NCI-H2081 treated with DMSO at 0.1 percent for 48 hours (cell line): ENCODE data around the gene EPAS1.

Source experiments
- DNase-seq: peaks from one replicate; lab custom pipeline; 2025; lab: John Stamatoyannopoulos, UW

Gene EPAS1

DNA sequence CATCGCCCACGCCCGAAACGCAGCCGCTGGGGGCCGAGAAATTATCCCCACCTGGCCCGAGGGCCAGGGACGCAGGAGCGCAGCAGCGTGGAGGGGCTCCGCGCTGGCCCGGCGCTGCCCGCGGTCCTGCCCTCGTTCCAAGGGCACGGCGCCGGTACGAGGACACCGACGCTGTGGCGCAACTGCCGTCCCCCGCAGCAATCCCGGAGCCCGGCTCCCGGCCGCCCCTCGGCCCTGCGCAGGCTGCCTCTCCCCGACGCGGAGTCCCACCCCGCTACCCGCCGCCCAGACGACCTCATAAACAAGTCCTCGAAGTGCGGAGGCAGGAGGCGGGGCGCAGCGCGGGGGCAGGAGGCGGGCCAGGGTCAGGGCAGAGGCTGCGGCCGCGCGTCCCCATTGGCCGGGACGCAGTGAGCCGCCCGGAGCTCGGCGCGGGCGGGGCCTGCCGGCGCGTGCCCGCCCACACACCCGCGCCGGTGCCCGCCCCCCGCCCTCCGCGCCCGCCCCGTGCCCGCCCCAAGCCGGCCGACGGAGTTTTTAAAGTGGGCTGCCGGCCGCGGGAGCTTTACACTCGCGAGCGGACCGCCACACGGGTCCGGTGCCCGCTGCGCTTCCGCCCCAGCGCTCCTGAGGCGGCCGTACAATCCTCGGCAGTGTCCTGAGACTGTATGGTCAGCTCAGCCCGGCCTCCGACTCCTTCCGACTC lies at the start of gene EPAS1:
TSS of gene EPAS1 (plus strand) at position 568 of the 706 bp plus-strand sequence. CDS start 505 bp downstream, outside the sequence.
- DNase-seq: no peak

DNA sequence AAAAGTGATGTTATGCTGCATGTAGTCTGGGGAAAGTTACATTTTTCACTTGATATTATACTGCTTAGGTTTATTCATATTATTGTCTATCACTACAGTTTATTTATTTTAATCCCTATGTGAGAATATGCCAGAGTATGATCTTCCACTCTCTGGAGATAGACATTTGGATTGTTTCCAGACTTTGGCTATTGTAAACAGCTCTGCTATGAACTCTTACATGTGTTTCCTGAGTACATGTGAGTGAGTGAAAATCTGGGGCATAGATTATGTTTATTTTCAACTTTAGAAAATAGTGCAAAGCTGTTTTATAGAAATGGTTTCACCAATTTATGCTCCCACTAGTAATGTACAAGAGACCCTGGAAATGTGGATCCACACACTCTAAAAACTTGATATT lies 49.0 kb upstream of the EPAS1 start:
- no peak for DNase-seq

DNA sequence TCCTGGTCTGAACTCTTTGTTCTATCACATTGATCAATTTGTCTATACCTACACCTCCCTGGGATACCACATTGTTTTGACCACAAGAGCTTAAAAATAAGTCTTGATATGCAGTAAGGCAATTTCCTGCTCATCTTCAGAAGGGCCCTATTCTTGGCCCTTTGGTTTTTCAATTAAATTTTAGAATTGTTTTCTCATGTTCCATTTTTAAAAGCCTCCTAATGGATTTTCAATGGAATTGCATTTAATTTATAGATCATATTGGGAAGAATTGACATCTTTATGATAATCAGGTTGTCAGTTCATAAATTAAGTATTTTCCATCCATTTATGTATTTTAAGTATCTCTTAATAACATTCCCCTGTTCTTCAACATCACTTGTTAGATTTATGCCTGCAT lies 47.6 kb upstream of the EPAS1 start:
- no peak for DNase-seq

DNA sequence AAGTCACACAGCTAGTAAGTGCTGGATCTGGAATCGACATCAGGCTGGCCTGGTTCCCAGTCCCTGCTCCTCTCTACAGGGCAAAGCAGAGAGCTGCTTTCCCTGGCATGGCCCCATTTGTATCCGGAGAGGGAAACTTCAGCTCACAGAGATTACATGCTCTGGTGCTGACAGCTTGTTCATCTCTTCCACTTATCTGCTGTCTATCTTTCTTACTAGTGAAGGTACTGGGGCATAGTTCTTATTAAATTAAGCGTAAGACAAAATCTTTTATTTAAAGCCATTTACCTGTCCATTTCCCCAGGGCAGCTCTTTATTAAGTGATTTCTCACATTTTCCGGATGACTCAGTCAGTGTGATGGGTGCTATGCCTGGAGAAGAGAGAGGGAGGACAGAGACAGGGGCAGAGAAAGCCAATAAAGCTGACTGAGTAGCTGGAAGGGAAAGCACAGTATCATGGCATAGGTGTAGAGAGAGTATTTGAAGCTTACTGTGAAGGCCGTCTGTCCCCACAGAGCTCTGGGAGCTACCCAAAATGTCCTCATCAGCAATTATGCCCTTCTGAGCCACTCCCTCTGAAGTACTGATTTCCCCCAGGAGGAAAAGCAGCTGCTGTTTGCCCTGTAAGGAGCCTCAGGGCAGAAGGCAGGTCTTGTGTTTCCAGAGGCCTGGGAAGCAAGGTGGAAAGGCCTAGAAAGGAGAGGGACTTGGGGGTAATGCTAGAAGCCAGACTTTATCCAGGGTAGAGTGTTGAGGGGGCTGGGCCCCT lies 44.1 kb upstream of the EPAS1 start:
- no peak for DNase-seq

DNA sequence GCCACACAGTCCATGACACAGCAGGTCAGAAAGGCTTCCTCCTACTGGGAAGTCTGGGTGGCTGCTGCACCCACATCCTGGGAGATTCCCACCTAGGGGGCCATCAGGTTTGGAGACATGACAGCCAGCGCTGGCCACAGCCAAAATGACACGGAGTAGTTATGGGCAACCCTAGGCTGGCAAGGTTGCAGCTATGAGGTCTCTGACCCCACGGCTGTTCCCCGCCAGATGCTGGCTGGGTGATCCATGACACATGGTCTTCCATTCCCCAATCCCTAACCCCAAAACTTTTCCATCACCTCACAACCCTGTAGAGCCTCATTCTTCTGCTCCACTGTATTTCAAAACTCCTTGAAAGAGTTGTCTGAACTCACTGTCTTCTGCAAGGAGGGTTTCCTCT lies 42.7 kb upstream of the EPAS1 start:
- DNase-seq: no peak

DNA sequence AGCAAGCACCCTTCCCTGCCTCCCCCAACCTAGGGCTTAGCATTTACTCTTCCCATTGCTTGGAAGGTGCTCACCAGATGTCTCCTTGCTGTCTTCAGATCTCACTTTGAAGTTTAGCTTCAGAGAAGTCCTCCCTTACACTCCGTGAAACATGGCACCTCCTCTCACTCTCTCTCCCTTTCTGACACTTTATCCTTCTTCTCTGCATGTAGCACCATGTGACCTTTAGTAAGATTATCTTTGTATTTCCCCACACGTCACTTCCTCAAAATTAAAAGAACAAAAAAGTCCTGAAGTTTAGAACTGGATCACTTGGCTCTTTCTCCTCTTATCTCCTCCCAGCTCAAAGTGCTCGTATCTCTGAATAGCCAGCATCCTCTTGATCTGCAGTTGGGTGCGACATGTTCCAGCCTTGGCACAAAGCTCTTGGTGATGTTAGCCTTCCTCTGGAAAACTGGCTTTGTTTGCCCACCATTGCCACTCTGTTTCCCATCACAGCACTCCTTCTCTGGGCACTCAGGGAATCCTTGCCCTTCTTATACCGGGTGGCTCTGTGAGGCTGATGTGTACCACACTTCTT lies 40.6 kb upstream of the EPAS1 start:
- no peak for DNase-seq

DNA sequence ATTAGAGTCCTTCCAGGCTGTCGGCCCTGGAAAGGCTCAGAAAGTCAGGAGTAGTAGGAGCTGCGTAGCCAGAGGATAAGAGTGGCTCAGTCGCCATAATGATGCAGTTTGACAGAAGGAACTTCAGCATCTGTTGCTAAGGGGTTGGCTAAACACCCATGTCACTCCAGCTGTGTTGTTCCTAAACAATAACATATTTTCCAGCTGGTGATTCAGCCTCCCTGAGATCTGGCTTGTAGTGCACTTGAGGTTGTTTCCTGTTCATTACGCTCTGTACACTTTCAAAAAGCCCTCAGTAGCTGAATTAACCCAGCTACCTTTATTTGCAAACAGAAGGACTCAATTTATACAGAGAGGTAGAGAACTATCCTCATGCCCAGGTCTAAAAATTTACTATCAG lies 39.7 kb upstream of the EPAS1 start:
- peak; percentile 17 for DNase-seq

DNA sequence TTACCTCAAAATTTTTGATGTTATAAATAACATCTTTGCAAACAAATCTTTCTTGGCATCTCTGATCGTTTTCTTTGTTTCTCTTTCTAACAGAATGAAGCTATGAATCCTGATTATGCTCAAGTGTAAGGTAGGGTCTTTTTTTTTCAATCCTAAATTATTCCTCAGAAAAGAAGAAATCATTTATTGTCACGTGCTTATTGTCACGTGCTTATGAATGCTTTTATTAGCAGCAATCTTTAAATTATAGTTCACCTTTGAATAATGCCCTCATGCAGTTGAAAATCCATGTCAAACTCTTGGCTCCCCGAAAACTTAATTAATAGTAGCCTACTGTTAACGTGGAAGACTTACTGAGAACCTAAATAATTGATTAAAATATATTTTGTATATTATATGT lies 39.2 kb upstream of the EPAS1 start:
- DNase-seq: no peak

DNA sequence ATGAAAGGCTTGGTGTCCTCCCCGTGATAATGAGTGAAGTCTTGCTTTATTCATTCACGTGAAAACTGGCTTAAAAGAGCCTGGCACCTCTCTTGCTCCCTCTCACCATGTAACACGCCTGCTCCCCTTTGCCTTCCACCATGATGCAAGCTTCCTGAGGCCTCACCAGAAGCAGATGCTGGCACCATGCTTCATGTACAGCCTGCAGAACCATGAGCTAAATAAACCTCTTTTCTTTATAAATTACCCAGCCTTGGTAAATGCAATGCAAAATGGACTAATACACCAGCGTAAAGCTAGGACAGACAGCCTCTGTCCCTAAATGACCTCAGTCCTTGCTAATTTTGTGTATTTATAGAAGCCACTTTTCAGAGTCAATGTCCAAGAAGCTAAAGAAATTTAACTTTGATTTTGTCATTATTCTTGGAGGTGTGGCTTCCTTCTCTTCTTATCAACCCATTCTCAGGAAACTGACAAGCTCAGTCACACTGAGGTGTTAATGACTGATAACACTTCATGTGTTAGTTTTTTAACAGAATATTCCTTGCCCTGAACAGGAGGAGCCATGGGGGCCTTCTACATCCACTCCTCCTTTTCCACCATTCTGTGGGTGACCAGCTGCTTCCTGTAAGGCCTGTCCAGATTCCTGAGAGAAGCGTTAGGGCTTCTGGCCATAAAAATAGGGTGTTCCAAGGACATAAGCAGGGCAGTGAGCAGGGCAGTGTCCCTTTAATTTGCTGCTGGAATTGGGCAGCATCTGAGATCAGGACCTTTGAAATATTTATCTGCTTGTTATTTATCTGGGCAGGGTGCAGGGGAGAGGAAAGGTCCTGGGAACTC lies 38.0 kb upstream of the EPAS1 start:
- no peak for DNase-seq

DNA sequence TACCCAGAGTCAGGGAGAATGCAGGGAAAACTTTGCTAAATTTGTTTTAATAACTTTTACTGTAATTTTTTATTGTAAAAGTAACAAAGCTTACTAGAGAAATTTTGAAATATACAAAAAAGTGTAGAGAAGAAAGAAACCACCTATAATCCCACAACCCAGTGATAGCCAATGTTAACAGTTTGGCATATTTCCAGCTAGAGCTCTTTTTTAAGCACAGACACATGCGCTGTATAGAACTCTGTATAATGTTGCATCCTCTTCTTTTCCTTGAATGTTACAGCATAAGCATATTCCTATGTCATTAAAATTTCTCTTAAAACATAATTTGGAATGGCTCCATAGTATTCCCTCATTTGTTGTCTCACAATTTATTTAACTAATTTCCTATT lies 37.4 kb upstream of the EPAS1 start:
- DNase-seq: no peak

DNA sequence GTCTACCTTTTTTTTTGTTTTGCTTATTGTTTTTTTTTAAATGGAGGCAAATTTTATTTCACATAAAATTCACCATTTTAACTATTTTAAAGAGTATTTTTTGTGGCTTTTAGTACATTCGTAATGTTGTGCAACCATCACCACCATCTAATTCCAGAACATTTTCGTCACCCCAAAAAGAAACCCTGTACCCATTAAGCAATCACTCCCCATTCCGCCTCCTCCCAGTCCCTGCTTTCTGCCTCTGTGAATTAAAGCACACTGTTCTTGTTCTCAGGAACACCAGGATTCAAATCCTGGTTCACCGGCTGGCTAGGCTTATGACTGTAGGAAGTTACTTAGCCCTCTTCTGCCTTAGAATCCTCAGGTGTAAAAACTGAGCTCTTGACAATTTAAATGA lies 36.9 kb upstream of the EPAS1 start:
- DNase-seq: no peak

DNA sequence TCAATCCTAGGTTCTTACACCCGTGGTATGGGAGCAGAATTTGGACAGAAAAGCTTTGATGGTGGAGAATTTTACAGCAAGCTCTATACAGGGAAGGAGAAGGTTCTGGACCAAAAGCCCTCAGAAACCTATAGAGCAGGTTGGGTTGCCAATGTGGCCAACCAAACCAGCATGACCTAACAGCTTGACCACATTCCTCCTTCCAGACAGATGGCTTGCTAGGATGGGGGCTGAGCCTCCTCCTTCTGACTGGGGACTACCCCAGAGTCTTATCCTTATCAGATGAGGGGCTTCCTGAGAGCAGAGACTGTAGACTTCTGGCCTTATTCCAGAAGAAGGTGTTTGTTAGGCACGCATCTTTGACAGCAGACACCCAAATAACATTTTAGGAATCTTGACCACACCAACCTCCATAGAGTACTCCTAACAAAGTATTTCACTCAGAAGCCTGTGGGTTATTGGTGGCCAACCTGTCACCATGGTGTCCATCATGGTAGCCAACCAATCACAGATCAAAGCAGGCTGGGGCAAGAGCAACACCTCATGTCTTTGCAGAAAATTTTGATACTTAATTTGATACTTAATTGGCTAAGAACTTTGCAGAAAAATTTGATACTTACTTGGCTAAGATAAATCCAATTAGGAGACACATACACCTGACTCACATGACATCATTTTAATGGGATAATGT lies 34.8 kb upstream of the EPAS1 start:
- no peak for DNase-seq

DNA sequence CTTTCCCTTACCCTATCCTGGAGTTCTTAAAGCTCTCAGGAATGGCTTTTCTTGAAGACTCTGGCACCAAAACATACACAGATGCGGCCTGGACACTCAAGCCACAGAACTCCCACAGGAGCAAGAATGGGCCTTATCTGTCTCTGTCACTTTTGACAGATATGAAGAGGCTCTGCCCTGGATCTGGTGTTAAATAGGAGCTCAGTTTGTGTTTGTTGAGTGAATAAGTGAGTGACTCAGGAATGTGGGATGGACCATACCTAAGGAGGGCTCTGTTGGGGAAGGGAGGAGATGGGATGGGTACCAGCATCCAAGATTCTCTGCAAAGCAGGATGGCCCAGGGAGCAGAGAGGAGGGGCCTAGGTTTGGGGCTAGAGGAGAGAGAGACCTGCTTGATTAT lies 33.9 kb upstream of the EPAS1 start:
- no peak for DNase-seq

DNA sequence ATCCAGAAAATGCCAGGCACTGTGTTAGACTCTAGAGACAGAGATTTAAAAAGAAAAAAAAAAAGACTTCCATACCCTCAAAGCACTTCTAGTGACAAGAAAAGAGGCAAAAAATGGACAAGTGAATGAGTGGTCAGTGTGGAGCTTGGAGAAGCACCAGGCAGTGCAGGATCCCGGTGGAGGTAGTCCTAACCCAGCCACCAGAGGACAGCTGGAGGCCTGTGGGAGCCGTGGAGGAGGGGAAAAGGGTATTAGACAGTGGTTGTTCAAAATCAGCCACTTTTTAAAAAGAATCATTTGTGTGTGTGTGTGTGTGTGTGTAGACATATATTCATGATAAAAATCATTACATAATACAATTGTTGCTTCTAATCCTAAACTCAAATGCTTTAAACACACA lies 32.8 kb upstream of the EPAS1 start:
- no peak for DNase-seq

DNA sequence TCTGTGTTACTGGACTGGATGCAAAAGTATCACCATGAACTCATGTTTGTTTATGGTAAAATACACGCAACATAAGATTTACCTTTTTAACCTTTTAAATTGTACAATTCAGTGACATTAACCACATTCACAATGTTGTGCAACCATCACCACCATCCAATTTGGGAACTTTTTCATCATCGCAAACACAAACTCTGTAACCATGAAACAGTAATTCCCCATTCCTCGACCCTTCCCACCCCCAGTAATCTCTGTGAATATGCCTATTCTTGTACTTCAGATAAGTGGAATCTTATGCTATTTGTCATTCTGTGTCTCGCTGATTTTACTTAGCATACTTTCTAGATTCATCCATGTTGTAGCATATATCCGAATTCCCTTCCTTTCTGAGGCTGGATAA lies 31.1 kb upstream of the EPAS1 start:
- DNase-seq: no peak

DNA sequence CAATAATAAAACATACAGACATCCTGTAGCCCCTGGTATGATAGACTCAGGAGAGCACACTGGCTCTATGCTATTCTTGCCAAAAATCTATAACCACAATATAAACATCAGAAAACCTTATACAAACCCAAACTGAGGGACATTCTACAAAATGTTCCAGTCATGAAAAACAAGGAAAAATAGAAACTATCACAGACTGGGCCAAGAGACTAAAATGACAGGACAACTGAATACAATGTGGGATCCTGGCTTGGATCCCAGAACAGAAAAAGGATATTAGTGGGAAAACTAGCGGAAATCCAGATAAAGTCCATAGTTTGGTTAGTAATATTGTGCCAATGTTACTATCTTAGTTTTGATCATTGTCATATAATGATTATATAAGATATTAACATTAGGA lies 29.6 kb upstream of the EPAS1 start:
- DNase-seq: no peak

DNA sequence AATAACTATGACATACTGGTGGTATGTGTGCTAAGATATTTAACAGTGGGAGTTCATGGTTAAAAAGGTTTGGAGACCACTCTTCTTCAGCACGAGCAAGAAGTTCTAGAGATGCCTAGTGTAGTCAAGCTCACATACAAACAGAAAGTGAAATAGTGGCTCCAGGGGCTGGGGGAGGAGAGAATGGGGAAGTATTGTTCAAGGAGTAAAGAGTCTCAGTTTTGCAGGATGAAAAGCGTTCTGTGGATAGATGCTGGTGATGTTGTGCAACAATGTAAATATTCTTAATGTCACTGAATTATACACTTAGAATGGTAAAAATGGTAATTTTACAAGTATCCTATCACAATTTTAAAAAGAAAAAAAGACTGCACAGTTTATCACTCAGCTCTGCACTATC lies 29.0 kb upstream of the EPAS1 start:
- DNase-seq: no peak

DNA sequence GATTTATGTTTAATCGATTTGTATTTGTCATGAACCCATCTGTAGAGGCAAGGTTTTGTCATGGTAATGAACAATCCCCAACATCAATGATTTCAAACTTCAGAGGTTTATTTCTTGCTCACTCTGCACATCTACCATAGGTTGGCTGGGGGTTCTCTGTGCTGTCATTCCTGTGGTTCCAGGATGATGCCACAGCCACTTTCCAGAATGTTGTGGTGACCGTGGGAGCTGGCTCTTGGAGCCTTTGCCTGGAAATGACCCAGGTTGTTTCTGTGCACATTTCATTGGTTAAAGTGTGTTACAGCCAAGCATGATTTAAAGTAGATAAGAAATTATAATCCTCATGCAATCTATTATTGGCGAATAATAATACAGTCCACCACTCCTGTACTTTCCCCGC lies 28.2 kb upstream of the EPAS1 start:
- no peak for DNase-seq

DNA sequence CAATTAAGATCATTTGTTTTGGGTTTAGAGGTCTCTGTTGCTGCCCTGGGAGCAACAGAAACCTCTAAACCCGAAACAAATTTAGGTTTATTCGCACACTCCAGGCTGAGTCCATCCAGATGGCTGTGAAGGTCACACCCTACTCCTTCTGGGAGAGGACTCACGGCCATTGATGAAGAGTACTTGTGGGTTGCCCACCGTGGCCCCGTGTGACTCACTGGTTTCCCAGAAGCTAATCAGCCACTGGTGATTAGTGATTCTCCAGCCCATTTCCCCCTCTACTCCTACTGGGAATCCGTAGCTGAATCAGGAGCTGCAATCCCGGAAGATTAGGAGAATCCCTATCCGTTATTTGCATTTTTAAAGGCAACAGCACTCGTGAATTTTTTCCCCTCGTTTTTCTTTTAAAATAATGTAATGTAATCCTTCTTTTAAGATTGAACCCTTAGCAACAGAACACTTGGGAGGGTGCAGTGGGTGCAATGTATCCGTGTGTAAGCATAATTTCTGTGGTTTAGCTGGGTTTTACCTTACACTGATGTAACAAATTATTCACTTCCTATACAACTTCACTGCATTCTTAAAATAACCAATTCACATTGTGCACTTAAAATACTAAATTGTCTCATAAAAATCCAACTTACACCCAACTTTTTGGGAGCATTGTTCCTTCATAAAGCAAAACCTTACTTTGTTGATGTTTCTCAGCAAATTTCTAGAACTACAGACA lies 27.5 kb upstream of the EPAS1 start:
- no peak for DNase-seq

DNA sequence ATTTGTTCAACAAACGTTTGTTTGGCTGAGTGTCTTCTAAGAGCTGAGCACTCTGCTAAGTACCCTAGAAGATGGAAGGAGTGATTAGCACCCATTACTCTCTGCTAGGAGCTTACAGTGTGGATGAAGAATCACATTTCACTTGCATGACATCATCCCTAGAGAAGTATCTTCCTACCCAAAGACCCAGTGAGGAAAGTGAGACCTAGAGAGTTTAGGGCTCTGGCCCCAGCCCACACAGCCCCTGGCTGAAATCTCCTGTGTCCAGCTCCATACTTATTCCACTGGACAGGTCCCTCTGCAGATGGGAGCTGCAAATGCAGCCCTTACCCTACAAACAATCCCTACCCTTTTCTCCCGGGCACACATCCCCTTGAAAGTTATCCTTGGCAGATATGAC lies 26.8 kb upstream of the EPAS1 start:
- DNase-seq: no peak

DNA sequence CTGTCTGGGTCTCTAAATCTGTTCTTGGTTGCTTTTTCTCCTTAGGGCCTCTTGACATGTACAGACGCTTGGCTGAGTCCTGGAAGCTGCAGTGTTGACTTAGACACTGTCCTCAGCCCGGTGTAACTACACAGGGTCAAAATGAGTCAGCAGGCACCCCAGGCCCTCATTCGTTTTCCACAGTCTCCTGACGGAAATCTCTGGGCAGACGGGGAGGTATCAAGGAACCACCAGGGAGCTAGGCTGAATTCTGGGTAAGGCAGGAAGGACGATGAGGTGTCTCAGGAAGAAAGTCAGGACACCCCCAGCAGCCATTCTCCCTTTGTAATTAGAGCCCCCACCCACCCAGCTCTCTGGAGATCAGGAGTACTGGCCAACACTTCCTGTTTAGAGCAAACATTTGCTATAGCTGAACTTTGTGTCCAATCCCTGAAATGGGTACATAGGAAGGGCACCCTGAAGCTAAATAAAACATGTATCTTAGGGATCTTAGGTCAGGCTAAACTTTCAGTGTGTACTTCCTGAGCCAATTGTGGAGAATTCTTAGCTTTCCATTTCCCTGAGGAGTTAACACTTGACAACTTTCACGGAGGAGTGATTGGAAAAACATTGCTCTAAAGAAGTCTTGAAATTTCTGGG lies 23.9 kb upstream of the EPAS1 start:
- DNase-seq: no peak
